NK-92 (cell line): ENCODE measurements around the gene CDCP2.

Experiments used
- DNase-seq: peaks from one replicate; lab custom pipeline; 2025; ENCODE audit not compliant: unreplicated experiment; lab: John Stamatoyannopoulos, UW

Gene CDCP2

GRCh38 chr1:54152696-54153095, at the start of gene CDCP2:
Gene CDCP2, minus strand, starts transcription at chr1:54153000. Its CDS starts 78 bp downstream, at chr1:54152922.
- DNase-seq, result no peak

GRCh38 chr1:54200519-54200997, 47.8 kb upstream of the CDCP2 start:
- no peak for DNase-seq

GRCh38 chr1:54199765-54200518, 47.1 kb upstream of the CDCP2 start, which contains the start of the genes CYB5RL and MRPL37:
Gene CYB5RL, minus strand, starts transcription at chr1:54200030. Its CDS starts 4,414 bp downstream, at chr1:54195616.
Gene MRPL37, plus strand, starts transcription at chr1:54200167. Its CDS starts 77 bp downstream, at chr1:54200244.
- peak; percentile 18 for DNase-seq

- no peak for DNase-seq
These were observed 46.5 kb upstream of the CDCP2 start for GRCh38 chr1:54199151-54199764.

- no peak for DNase-seq
These were observed 40.7 kb upstream of the CDCP2 start for GRCh38 chr1:54193453-54193852.

- no peak for DNase-seq
These were observed 38.7 kb upstream of the CDCP2 start for GRCh38 chr1:54191525-54191924.

GRCh38 chr1:54190526-54190925, 37.7 kb upstream of the CDCP2 start:
- DNase-seq, result no peak

- DNase-seq, result no peak
These were observed 35.5 kb upstream of the CDCP2 start for GRCh38 chr1:54188291-54188690.

- DNase-seq, result no peak
These were observed 33.3 kb upstream of the CDCP2 start for GRCh38 chr1:54186056-54186455.

- DNase-seq, result no peak
These were observed 28.0 kb upstream of the CDCP2 start for GRCh38 chr1:54180701-54181360.

- no peak for DNase-seq
These were observed 25.7 kb upstream of the CDCP2 start for GRCh38 chr1:54178296-54179070.

GRCh38 chr1:54177726-54178125, 24.9 kb upstream of the CDCP2 start:
- DNase-seq, result no peak

- no peak for DNase-seq
These were observed 24.0 kb upstream of the CDCP2 start for GRCh38 chr1:54176621-54177327.

GRCh38 chr1:54174106-54174505, 21.3 kb upstream of the CDCP2 start:
- no peak for DNase-seq

- no peak for DNase-seq
These were observed 20.9 kb upstream of the CDCP2 start for GRCh38 chr1:54173681-54174080.

GRCh38 chr1:54172614-54173599, 20.1 kb upstream of the CDCP2 start:
- no peak for DNase-seq

GRCh38 chr1:54171606-54172005, 18.8 kb upstream of the CDCP2 start:
- no peak for DNase-seq

- DNase-seq, result no peak
These were observed 18.2 kb upstream of the CDCP2 start for GRCh38 chr1:54171016-54171415.

GRCh38 chr1:54169068-54169467, 16.3 kb upstream of the CDCP2 start:
- no peak for DNase-seq
